CD1c-positive myeloid dendritic cell (primary cell): ENCODE results near the gene SLC4A1.
"Not testable (repeated sequence)": the region's sequence is repeated elsewhere in the genome, so short reads cannot be mapped to it uniquely, and the experiment has no call there.

Experiments
- DNase-seq: peaks from one replicate; pipeline ENCODE4 v3.0.0-alpha.2; 2016; ENCODE audit errors: extremely low spot score

Gene SLC4A1

DNA sequence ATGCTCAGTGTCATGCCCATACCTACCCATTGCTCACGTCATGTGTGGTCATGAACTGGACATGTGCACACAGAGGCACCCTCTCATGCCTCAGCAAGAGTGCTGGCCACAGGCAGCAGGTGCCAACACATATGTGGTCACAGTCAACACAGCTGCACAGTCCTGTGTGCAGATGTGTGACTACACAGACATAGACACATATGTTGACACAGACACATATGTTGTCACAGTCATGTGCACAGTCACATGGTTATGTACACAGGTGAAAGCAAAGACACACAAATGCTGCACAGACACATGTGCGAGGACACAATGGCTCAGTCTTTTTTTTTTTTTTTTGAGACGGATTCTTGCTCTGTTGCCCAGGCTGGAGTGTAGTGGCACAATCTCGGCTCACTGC is 11.3 kb downstream of the SLC4A1 start:
- DNase-seq, result no peak

DNA sequence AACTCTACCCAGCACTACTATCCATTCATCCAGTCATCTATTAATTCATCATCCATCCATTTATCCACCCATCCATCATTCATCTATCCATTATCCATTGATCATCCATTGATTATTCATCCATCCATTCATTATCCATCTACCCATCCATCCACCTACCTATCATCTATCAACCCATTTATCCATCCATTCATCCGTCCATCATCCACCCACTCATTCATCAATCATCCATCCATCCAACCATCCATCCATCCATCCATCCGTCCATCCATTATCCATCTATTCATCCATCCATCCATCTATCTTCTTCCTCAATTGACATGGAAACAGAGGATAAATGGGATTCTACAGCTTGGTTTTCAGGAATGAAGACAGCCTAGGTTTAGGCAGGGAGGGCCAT is 12.0 kb downstream of the SLC4A1 start:
- DNase-seq, result no peak

DNA sequence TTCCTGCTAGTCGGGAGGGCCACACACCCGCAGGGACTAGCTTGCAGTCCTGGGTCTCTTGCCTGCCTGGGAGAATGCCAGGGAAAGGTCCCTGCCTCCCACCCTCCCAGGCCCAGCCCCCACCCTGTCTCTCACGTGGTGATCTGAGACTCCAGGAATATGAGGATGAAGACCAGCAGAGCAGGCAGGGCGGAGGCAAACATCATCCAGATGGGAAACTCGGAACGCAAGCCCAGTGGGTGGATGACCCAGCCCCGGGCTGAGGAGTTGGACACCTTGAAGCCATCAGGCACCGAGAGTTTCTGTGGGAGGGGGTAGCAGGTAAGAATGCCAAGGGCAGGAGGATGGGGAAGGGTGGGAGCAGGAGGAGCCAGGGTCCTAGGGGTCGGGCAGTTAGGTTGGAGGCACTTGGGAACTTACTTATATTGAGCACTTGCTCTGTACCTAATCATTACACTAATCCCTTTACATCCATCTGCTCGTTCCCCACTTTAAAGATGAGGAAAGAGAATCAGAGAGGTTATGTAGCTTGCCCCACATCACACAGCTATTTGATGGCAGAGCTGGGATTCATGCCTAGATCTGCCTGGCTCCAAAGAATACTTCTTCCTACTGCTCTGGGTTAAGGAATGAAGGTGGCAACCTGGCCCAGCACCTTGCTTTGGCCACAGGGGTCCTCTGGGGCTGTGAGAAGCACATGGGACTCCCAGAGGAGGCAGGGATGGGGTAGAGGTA is 13.4 kb downstream of the SLC4A1 start:
- no peak for DNase-seq

DNA sequence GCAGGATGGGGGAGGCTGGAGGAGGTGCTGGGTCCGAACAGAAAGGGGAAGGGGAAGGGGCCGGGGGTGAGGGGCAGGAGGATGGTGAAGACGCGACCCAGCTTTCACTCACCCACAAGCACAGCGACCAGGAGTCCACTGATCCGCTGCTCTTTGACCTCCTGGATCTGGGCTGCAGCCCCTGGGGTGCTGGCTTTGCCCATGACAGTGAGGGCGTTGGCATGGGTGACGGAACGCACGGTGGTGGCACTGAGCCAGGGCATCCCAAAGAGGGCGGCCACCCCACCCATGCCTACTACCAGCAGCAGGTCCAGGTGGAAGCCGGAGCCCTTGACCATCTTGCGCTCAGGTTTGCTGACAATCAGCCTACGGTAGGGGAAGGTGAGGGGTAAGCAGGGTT is 14.9 kb downstream of the SLC4A1 start:
- DNase-seq, result no peak

DNA sequence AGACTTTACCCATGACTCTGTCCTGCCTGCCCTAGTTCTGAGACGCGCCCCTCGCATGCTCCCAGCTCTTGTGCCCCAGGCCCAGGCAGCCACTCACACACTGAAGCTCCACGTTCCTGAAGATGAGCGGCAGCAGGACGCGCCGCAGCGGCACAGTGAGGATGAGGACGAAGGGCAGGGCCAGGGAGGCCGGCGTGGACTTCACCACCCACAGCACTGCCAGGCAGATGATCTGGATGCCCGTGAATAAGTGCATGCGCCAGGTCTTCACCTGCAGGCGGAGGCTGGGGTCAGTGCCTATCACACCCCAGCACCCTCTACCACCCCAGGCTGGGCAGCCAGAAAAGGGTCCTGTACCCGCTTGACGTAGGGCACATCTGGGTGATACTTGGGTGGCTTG is 16.9 kb downstream of the SLC4A1 start:
- no peak for DNase-seq

DNA sequence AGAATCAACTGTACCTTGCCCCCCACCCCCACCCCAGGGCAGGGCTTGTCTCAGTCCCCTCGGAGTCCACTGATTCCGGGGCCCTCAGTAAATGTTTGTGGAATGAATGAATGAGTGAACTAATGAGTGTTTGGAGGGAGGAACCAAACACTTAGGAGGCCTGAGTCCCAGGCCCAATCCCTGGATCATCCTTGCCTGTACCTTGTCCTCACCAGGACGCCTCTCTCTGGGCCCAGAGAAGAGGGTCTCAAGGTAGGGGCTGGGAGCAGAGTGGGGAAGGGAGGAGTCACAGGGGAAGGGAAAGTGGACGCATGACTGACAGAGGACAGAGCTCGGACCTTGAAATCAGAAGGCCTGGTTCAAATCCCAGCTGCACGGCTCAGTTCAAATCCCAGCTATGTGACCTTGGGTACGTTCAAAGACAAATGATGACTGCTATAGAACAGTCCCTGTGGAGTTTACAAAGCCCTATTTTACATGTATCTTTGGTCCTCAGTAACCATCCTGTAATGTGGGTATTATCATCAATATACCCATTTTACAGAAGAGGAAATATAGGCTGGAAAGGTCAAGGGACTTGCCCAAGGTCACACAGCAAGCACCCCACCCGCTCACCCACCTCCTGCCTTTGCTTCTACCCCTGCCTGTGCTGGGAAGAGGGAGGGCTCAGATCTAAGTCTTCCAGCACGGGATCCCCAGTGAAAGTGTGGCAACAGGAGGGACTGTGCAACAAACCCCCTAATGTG is 18.3 kb downstream of the SLC4A1 start:
- no peak for DNase-seq

DNA sequence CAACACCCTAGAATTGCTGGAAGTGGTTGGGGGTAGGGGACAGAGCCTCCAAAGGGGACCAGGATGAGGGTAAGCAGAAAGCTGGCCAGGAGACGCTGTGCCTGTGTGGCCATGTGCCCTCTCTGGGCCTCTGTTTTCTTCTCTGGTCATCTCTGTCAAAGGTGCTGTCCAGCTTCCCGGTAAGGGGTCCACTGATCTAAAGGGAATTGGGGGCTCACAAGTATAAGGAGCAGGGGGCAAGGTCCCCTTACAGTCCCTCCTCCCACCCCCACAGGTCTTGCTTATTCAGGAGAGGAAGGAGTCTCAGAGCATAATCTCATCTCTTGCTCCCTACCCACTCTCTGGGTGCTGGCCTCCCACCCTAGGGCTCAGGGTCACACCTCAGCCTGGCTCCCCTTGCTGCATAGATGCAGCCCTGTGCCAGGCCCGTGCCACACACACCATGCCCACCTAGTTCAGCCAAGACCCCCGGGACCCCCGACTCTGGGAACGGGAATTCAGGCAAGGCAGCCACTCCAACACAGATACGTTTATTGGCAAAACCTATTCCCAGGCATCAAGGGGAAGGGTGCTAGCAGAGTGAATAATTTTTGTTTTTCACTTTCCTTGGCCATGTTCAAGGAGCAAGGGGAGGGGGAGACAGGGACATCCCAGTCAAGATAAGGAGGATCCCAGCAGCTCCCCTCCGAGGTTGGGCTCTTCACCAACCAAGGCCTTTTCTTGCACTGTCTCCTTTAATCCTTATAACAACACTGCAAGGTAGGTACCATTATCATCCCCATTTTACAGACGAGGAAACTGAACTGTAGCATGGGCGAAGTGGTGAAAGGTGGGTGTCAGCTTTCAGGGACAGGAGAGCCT is 19.8 kb downstream of the SLC4A1 start:
- no peak for DNase-seq

DNA sequence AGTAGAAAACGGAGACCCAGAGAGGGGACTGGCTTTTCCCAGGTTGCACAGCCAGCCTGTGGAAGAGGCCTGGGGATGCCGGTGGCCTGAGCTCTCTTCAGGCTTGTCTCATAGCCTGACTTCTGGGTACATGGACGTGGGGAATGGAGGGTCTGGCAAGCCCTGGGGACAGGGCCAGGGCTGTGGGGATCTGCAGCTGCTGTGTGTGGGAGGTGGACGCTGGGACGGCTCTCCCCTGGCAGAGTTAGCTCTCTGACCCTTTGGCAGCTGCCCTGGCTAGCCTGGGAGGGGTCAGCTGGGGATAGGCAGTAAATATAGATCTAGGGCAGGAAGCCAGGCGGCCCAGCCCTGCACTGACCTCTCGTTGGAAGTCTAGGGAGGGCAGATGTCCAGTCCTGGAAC is 20.5 kb downstream of the SLC4A1 start:
- no peak for DNase-seq

DNA sequence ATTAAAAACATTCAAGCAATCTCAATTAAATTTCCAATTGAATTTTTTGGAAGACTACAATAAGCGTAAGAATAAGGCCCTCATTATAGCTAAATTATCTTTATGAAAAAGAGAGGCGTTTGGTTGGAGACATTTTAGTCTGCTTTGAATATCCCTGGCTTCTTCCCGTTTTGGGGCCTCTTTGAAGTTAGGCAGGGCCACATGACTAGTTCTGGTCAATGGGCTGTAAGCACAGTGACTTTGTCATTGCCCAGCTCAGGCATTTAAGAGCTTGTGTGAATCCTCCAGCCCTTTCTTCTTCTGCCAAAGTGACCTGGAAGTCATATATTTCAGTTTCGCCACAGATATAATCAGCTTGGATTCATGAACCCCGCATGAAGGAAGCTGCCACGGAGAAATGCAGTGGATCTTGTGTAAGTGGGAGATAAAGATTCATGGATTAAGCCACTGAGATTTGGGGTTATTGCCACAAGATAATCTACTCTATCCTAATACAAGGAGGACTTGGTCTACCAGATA is 26.8 kb downstream of the SLC4A1 start:
- DNase-seq, result peak; percentile 55

DNA sequence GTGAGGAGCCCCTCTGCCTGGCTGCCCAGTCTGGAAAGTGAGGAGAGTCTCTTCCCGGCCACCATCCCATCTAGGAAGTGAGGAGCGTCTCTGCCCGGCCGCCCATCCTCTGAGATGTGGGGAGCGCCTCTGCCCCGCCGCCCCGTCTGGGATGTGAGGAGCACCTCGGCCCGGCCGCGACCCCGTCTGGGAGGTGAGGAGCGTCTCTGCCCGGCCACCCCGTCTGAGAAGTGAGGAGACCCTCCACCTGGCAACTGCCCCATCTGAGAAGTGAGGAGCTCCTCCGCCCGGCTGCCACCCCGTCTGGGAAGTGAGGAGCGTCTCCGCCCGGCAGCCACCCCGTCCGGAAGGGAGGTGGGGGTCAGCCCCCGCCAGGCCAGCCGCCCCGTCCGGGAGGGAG is 30.0 kb downstream of the SLC4A1 start:
- DNase-seq, result not testable (repeated sequence)

DNA sequence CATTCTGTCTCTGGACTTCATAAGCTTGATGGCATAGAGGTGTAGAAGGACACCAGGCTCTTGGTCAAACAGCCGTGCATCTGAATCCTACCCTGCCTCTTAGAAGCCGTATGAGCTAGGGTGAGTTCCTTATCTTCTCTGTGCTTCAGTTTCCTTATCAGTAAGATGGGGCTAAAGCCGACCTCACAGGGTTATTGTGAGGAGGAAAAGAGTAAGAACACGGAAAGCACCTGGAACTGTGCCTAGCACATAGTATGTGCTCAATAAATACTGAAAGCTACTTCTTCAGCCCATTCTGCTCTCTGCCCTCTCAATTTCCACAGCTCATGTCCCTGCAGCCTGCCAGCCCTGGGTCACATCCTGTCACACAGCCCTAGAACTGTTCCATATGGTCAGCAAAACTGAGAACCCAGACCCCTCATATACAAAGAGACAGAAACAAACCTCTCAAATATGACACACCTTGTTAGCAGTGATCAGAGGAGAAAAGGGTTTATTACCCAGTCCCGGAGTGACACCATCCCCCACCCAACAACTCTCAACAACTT is 31.4 kb downstream of the SLC4A1 start:
- no peak for DNase-seq

DNA sequence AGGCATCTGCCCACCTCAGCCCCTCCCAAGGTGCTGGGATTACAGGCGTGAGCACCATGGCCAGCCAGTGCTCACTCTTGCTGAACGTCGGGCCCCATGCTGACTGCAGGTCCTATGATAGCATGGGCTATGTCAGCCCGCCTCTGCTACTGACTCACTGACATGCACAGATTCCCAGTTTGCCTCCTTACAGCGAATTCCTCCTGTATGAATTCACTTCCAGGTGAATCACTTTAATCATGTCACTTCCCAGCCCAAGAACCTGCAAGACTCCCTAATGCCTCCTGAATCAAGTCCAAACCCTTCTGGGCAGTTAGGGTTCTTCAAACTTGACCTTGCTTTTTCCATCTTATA is 32.4 kb downstream of the SLC4A1 start:
- DNase-seq, result no peak

DNA sequence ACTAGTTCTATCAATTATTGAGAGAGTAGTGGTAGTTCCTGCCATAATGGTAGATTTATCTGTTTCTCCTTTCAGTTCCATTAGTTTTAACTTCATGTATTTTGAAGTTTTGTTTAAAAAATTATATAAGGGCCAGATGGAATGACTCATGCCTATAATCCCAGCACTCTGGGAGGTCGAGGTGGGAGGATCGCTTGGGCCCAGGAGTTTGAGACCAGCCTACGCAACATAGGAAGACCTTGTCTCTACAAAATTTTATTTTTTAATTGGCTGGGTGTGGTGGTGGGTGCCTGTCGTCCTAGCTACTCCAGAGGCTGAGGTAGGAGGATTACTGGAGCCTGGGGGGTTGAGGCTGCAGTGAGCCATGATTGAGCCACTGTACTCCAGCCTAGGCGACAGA is 34.4 kb downstream of the SLC4A1 start:
- DNase-seq, result no peak

DNA sequence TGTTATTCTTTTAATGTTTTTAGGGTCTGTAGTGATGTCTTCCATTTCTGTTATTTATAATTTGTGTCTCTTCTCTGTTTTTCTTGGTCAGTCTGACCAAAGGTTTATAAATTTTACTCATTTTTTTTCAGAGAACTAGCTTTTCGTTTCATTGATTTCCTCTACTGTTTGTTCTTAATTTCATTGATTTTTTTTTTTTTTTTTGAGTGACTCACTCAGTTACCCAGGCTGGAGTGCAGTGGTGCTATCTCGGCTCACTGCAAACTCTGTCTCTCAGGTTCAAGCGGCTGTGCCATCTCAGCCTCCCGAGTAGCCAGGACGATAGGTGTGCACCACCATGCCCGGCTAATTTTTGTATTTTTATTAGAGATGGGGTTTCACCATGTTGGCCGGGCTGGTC is 35.9 kb downstream of the SLC4A1 start:
- DNase-seq, result no peak

DNA sequence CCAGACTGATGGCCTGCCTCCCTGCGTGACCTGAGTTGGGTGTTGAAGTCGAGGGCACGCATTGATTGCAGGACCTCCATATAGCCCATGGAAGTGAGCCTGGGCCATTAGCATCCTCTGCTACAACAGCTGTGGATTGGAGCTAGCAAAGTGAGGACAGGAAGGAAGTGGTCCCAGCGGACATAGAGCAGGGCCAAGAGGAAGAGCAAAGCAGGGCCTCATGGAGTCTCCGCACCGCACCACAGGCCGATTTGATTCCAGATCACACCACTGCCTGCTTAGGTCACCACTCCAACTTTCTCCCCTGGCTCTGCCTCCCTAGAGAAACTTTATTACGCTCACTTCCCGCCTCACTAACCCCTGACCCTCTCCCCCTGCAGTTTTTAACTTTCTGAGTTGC is 37.8 kb downstream of the SLC4A1 start:
- no peak for DNase-seq

DNA sequence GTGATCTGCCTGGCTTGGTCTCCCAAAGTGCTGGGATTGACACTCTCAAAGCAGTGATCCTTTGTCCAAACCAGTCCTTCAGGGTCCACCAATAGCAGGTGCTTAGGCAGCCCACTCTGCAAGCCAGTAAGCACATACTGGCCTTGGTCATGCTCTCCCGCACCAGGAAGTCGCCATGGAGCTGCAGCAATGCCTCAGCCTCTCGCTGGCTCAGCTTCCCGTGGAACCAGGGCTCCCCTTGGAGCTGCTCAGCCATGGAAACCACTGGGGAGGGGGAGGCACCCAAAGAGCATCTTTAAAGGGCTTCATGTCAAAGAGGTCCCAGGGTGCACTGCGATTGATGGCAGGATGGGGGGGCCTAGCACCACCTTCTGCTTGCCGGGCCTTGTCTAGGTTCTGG is 38.8 kb downstream of the SLC4A1 start:
- no peak for DNase-seq

DNA sequence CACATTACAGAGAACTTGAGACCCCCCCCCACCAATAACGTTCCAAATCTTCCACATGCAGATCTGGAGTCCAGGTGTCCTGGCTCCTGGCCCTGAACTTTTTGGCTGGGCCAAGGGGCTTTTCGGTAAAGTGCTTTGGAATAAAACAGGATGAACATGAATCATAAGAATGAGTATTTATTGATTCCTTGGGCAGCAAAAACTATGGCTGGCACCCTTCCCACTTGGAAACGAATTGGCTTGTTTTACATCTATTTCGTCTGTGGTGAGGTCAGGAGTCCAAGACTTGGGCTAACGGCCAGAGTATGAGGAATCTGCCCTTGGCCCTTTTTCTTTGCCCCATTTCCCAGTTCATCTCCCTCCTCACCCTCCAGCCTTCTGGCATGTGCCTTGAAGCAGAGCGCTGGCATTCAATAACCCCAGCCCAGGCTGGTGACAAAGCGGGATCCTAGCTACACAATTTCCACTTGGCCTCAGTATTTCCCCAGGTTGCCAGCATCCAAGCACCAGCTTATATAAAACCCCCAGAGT is 44.3 kb downstream of the SLC4A1 start:
- DNase-seq, result no peak

DNA sequence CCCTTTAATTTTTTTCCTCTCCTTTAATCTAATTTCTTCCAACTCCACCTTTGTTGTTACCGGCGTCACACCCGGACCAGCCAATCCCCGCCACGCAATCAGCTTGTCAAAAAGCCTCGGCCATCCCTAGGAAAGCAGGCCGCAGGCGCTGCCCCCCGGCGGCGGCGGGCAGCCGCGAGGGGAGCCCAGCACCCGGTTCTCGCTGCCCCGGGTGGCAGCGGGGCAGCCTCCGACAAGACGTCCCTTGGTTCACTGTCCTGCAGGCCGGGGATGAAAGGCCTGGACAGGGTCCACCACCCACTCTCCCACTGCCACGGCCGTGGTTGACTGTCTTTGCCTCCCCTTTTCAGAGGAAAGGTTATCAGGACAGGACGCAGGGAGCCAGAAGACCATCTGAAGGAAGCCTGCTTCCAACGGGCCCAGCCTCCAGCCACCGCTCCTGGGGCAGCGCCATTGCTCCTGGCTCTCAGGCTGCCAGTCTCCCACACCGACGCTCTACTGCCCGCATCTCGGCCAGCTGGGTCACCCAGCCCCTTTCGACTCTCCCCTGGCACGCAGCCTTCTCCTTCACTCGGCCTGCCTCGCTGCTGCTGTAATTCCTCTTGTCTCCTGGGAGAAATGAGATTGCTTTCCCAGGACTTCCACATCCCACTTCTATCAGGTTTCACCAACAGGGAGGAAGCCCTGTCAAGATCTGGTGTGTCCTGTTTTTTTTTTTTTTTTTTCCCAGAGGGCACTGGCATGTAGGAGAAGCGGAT is 45.6 kb downstream of the SLC4A1 start:
- DNase-seq, result peak; percentile 40

DNA sequence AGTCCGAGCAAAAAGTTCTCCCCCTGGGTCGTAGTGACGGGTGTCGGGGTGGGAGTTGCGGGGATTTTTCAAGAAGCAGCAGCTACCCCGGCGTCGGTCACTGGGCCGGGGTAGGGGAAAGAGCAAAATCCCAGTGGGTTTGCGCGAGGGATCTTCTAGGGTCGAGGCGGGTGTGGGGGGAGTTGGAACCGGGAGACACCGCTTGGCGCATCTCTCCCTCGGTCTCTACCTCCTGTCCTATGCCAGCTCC is 46.1 kb downstream of the SLC4A1 start:
- no peak for DNase-seq

DNA sequence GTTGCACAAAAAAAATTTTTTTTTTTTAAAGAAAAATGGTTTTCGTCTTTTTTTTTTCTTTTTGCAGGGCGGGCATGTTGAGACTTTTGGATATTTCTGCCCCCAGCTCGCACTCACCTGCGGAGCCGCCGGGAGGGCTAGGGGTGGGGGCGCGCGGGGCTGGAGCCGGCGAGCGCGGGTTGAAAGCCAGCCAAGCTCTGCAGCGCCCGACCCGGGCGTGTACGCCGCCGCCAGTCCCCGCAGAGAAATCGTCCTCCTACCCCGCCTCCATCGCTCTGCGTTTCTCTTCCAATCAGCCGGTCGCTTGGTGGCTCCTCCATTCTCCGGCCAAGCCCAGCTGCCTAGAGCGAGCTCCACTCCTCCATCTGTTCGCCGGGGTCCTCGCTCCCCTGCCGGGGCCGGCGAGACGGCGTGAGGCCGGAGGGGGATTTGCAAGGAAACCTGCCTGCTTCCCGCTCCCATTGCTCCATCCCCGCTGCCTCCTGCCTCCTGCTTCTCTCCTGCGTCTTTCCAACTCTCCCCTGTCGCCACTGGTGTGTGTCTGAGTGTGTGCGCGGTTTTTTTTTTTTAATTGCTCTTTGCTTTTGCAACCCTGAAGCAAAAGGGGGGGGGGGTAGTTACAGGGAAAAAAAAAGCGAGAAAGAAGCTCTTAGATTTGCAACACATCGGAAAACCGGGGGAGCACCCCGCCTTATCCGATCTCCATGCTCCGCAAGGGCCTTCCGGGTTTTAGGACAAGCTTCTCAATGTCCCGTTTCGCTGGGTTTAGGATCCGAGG is 46.7 kb downstream of the SLC4A1 start:
- peak; percentile 69 for DNase-seq
